Natural killer cell (primary cell): ENCODE results near the gene FARP1. TPM values are rescaled to one million over a fixed set of nuclear protein-coding genes. Genes with fewer than 3 reads are reported as not detected.

Experiments used
- ATAC-seq, 3 donors: fragments of 150-1000 bp in 2 of 3; fragments of 200-7000 bp in 1 of 3; cut with Tn5 transposase; 1 replicate in 1 of 3; 2 replicates in 2 of 3; pipeline ENCODE4 v1.10.0; 2021; ENCODE audit warnings: mild to moderate bottlenecking in 2 of 3, moderate library complexity in 2 of 3
- DNase-seq, 2 donors: peaks; one replicate each; pipeline versions ENCODE4 v3.0.0 to v3.0.0-alpha.2; 2013 to 2021; ENCODE audit warnings: mixed read lengths in 1 of 2
- H3K27ac ChIP-seq: one replicate; pipeline ENCODE4 v1.5.1; 2013; ENCODE audit warnings: mild to moderate bottlenecking, low read length
- H3K27me3 ChIP-seq: one replicate; pipeline ENCODE4 v1.6.1; 2013; ENCODE audit warnings: low read length; ENCODE audit not compliant: control insufficient read depth, insufficient read depth
- H3K36me3 ChIP-seq: one replicate; pipeline ENCODE4 v1.6.1; 2013; ENCODE audit warnings: low read length; ENCODE audit not compliant: control insufficient read depth, insufficient read depth
- H3K4me1 ChIP-seq: one replicate; pipeline ENCODE4 v1.6.1; 2013; ENCODE audit warnings: low read length; ENCODE audit not compliant: control insufficient read depth, insufficient read depth
- H3K4me3 ChIP-seq: one replicate; pipeline ENCODE4 v1.5.1; 2013; ENCODE audit warnings: low read length
- H3K9me3 ChIP-seq: one replicate; pipeline ENCODE4 v1.6.1; 2013; ENCODE audit warnings: low read length; ENCODE audit not compliant: control insufficient read depth, insufficient read depth
- H3K27ac Mint-ChIP-seq, 2 donors: one replicate each; pipeline ENCODE4 v1.8.0; 2022; ENCODE audit warnings: mild to moderate bottlenecking in 2 of 2, mixed read lengths in 2 of 2, moderate library complexity in 1 of 2
- H3K27me3 Mint-ChIP-seq, 2 donors: one replicate each; pipeline ENCODE4 v1.8.0; 2022; ENCODE audit warnings: low read depth in 2 of 2, mixed read lengths in 2 of 2
- H3K36me3 Mint-ChIP-seq: one replicate; pipeline ENCODE4 v1.8.0; 2022; ENCODE audit warnings: mixed read lengths
- H3K4me1 Mint-ChIP-seq, 2 donors: one replicate each; pipeline ENCODE4 v1.8.0; 2022; ENCODE audit warnings: mixed read lengths in 2 of 2
- H3K4me3 Mint-ChIP-seq: one replicate; pipeline ENCODE4 v1.8.0; 2022; ENCODE audit warnings: mild to moderate bottlenecking, moderate library complexity, mixed read lengths
- H3K9me3 Mint-ChIP-seq, 2 donors: one replicate each; pipeline ENCODE4 v1.8.0; 2022; ENCODE audit warnings: mixed read lengths in 2 of 2
- CTCF ChIP-seq: fragments of 200-600 bp; IDR thresholded peaks from one replicate; pipeline ENCODE4 v1.8.0; 2022; ENCODE audit warnings: antibody characterized with exemption
- WGBS: methylation state at CpG from one replicate; pipeline ENCODE4 v1.1.7; 2013; ENCODE audit warnings: missing lambda C conversion rate; ENCODE audit not compliant: insufficient coverage; 5-methylcytosine and 5-hydroxymethylcytosine counted together
- intact Hi-C: fragments of 100-400 bp; cut with micrococcal nuclease; formaldehyde crosslinking; loops from one replicate; pipeline ENCODE4 v1.14.2; 2022
- total RNA-seq, 4 donors: library from RNA; stranded (reverse); fragments of 120-200 nt in 1 of 4; gene quantifications; one replicate each; pipeline versions ENCODE4 v1.2.3 to v1.2.4, GENCODE V29; 2013 to 2022

The FARP1 gene
- total RNA-seq, 3 donors from 2014 or later (not counting 1 experiment from before 2014, with no cell fraction given), result 0.71 to 1.2 (median 1.1) TPM

- Histone ChIP-seq H3K27me3 (no peaks in the 10 kb centered on the region), H3K27ac (no peak overlapping the region), H3K9me3 (no peaks in the 10 kb centered on the region), H3K36me3 (no peaks in the 10 kb centered on the region), H3K4me3 (no peak overlapping the region), H3K4me1 (no peaks in the 10 kb centered on the region)
- Mint-ChIP-seq H3K36me3 (no peaks in the 10 kb centered on the region), H3K27ac (no peak overlapping the region), H3K4me1 (no peaks in the 10 kb centered on the region), H3K9me3 (no peaks in the 10 kb centered on the region), H3K27me3 (no peaks in the 10 kb centered on the region), H3K4me3 (no peak overlapping the region)
- no peak for ATAC-seq
- TF ChIP-seq CTCF, result no peak
- 85% methylated on average over 12 of the region's 14 CpGs for WGBS
- DNase-seq, result no peak
- intact Hi-C loops, result no loop called here
These were observed 96.5 kb downstream of the FARP1 start for GRCh38 chr13:98239162-98240076.

GRCh38 chr13:98240135-98240534 is 97.2 kb downstream of the FARP1 start:
- H3K4me3 Mint-ChIP-seq, result no peak overlapping the region
- Histone ChIP-seq H3K36me3 (no peaks in the 10 kb centered on the region), H3K27ac (no peak overlapping the region), H3K9me3 (no peaks in the 10 kb centered on the region), H3K27me3 (no peaks in the 10 kb centered on the region), H3K4me3 (no peak overlapping the region), H3K4me1 (no peaks in the 10 kb centered on the region)
- intact Hi-C loops, result no loop called here
- H3K9me3 Mint-ChIP-seq, result no peaks in the 10 kb centered on the region
- no peaks in the 10 kb centered on the region for H3K36me3 Mint-ChIP-seq
- ATAC-seq (no peak), DNase-seq (no peak)
- no peak overlapping the region for H3K27ac Mint-ChIP-seq
- no peaks in the 10 kb centered on the region for H3K27me3 Mint-ChIP-seq
- H3K4me1 Mint-ChIP-seq, result no peaks in the 10 kb centered on the region
- 89% methylated on average over 12 of the region's 12 CpGs for WGBS
- no peak for TF ChIP-seq CTCF

- H3K9me3 Mint-ChIP-seq, result no peaks in the 10 kb centered on the region
These were observed 98.1 kb downstream of the FARP1 start for GRCh38 chr13:98240974-98241373.

More at GRCh38 chr13:98240974-98241373, 98.1 kb downstream of the FARP1 start:
- no peaks in the 10 kb centered on the region for H3K4me1 Mint-ChIP-seq
- Histone ChIP-seq H3K27ac (no peak overlapping the region), H3K9me3 (no peaks in the 10 kb centered on the region), H3K4me1 (no peaks in the 10 kb centered on the region), H3K4me3 (no peak overlapping the region), H3K36me3 (no peaks in the 10 kb centered on the region), H3K27me3 (no peaks in the 10 kb centered on the region)
- no peak for DNase-seq
- H3K4me3 Mint-ChIP-seq, result no peak overlapping the region
- intact Hi-C loops, result no loop called here
- no peaks in the 10 kb centered on the region for H3K36me3 Mint-ChIP-seq
- H3K27me3 Mint-ChIP-seq, result no peaks in the 10 kb centered on the region
- ATAC-seq, result no peak
- no peak for TF ChIP-seq CTCF
- 91% methylated on average over 11 of the region's 11 CpGs for WGBS
- no peak overlapping the region for H3K27ac Mint-ChIP-seq
